ENCODE measurements around the gene AMZ1.
"Not testable (repeated sequence)": the region's sequence is repeated elsewhere in the genome, so short reads cannot be mapped to it uniquely, and the experiment has no call there.

- not testable (repeated sequence) for TF ChIP-seq CTCF, POLR2AphosphoS5 (IDR thresholded peaks at IDR 0.05)
These were observed 11.4 kb upstream of the AMZ1 start for GRCh38 chr7:2676576-2676975.

Data from prostate gland (tissue), 2 donors.